Ovary (tissue), 9 donors: ENCODE data around the gene ZDHHC22. TPM values are rescaled to one million over a fixed set of nuclear protein-coding genes. Genes with fewer than 3 reads are reported as not detected.

Source experiments
- DNase-seq, 5 donors: peaks; one replicate each; pipeline ENCODE4 v3.0.0-alpha.2; 2019 to 2020
- H3K27ac ChIP-seq, 2 donors: fragments of 200-600 bp; one replicate each; pipeline versions ENCODE4 v1.5.1 to v1.8.0; 2019 to 2022
- H3K27me3 ChIP-seq: fragments of 200-600 bp; one replicate; pipeline ENCODE4 v1.8.0; 2022
- H3K36me3 ChIP-seq: fragments of 200-600 bp; sonication (generic); one replicate; pipeline ENCODE4 v1.5.1; 2019
- H3K4me1 ChIP-seq: one replicate; pipeline ENCODE4 v1.8.1; 2013; ENCODE audit warnings: mild to moderate bottlenecking, moderate library complexity; ENCODE audit not compliant: insufficient read depth
- H3K4me3 ChIP-seq: fragments of 200-600 bp; sonication (generic); one replicate; pipeline ENCODE4 v1.5.1; 2017
- H3K9me3 ChIP-seq, 2 donors: fragments of 200-600 bp in 1 of 2; sonication (generic) in 1 of 2; one replicate each; pipeline versions ENCODE4 v1.5.1 to v1.8.1; 2013 to 2019; ENCODE audit warnings: mild to moderate bottlenecking in 1 of 2, moderate library complexity in 1 of 2
- CTCF ChIP-seq, 3 donors: fragments of 450-650 bp in 2 of 3; fragments of 200-600 bp in 1 of 3; IDR thresholded peaks; one replicate each; pipeline versions ENCODE4 v1.5.1 to v1.8.0; 2016 to 2022; ENCODE audit warnings: antibody characterized with exemption in 3 of 3, mild to moderate bottlenecking in 1 of 3
- EP300 ChIP-seq: sonication (generic); formaldehyde crosslinking; IDR thresholded peaks from one replicate; pipeline ENCODE4 v1.6.1; 2017; ENCODE audit warnings: antibody characterized with exemption
- POLR2A ChIP-seq: fragments of 450-650 bp; IDR thresholded peaks from one replicate; pipeline ENCODE4 v1.6.1; 2017; ENCODE audit warnings: antibody characterized with exemption, mild to moderate bottlenecking, moderate library complexity
- WGBS, 3 donors: extraction: QIAGEN DNeasy Blood & Tissue Kit in 1 of 3; methylation state at CpG; one replicate each; pipeline versions ENCODE4 v1.1.5 to v1.1.7; 2013 to 2017; 5-methylcytosine and 5-hydroxymethylcytosine counted together
- intact Hi-C, 4 donors: fragments of 100-400 bp; cut with DNase I; formaldehyde crosslinking; loops; one replicate each; pipeline versions ENCODE4 v1.11.0 to v1.15.1; 2022 to 2023
- polyA plus RNA-seq, 2 donors: library from polyadenylated mRNA; stranded (reverse); fragments of 200-250 nt in 1 of 2; fragments of 350-450 nt in 1 of 2; fragmentation: Illumina TruSeq in 1 of 2; extraction: RNeasy Lipid Tissue Mini Kit (QIAGEN cat#74804) in 1 of 2; gene quantifications; one replicate each; pipeline ENCODE4 v1.2.3, GENCODE V29; 2013 to 2014
- total RNA-seq, 7 donors: library from RNA; depleted of rRNA in 2 of 7; stranded (reverse); fragments of >200 nt in 2 of 7; fragmentation: NEBNext Ultra II Directional in 3 of 7; extraction: Animal tissue kit (Norgen Biotek cat#: 25700) in 3 of 7; gene quantifications; one replicate each; pipeline versions ENCODE4 v1.1.0 to v1.2.4, GENCODE V29; 2016 to 2023
- donor health status: DM: no; HTN: no; CAD: no; lungs with moderate emphysema.
- donor health status: DM: no; HTN: no; CAD: no.
- donor health status: Bipolar disorder and iron deficiency.
- donor health status: DM: yes; HTN: yes; CAD: no.
- donor health status: DM: no; HTN: no; CAD: no.
- donor health status: DM: yes; HTN: yes; CAD: no.

The ZDHHC22 gene
- total and polyA plus RNA-seq, 9 donors = 0.02 TPM; not detected in 8

- WGBS, 3 donors = 44 to 50% (median 50%) methylated on average over 9 of the region's 9 CpGs
- Histone ChIP-seq H3K4me3 (no peak overlapping the region), H3K27me3 (no peaks in the 10 kb centered on the region), H3K36me3 (no peaks in the 10 kb centered on the region), H3K27ac (peak overlapping the region in 1 of 2 donors; percentile 26), H3K4me1 (no peaks in the 10 kb centered on the region), H3K9me3 (no peaks in the 10 kb centered on the region)
- DNase-seq = peak in 3 of 5 donors; percentile 28 to 64 (median 48)
- TF ChIP-seq EP300 (no peak), POLR2A (no peak), CTCF (IDR thresholded peaks at IDR 0.05) (no peak)
- intact Hi-C loops = no loop called here
These were observed 20.5 kb downstream of the ZDHHC22 start for GRCh38 chr14:77120771-77121743.

- Histone ChIP-seq H3K4me3 (no peak overlapping the region), H3K4me1 (no peaks in the 10 kb centered on the region), H3K9me3 (no peaks in the 10 kb centered on the region), H3K27ac (no peak overlapping the region), H3K36me3 (no peaks in the 10 kb centered on the region), H3K27me3 (no peaks in the 10 kb centered on the region)
- no peak for DNase-seq
- 92 to 95% (median 94%) methylated on average over 7 of the region's 7 CpGs for WGBS, 3 donors
- no peak for TF ChIP-seq POLR2A
- no peak for TF ChIP-seq CTCF (IDR thresholded peaks at IDR 0.05)
- TF ChIP-seq EP300 = no peak
- intact Hi-C loops = no loop called here
These were observed 21.7 kb downstream of the ZDHHC22 start for GRCh38 chr14:77119851-77120250.

GRCh38 chr14:77116172-77116817, 25.3 kb downstream of the ZDHHC22 start:
- intact Hi-C loops = no loop called here
- 91 to 95% (median 91%) methylated on average over 2 of the region's 2 CpGs for WGBS, 3 donors
- no peaks in the 10 kb centered on the region for H3K27me3 ChIP-seq
- no peak for DNase-seq
- H3K9me3 ChIP-seq = no peaks in the 10 kb centered on the region
- peaks cover 3% of the 10 kb centered on the region for H3K4me1 ChIP-seq
- no peak overlapping the region for H3K27ac ChIP-seq
- no peak for TF ChIP-seq EP300
- no peak for TF ChIP-seq CTCF (IDR thresholded peaks at IDR 0.05)
- TF ChIP-seq POLR2A = no peak
- no peaks in the 10 kb centered on the region for H3K36me3 ChIP-seq
- no peak overlapping the region for H3K4me3 ChIP-seq

GRCh38 chr14:77114609-77115008, 27.0 kb downstream of the ZDHHC22 start:
- Histone ChIP-seq H3K4me1 (peaks cover 3% of the 10 kb centered on the region), H3K9me3 (no peaks in the 10 kb centered on the region), H3K4me3 (no peak overlapping the region), H3K27ac (no peak overlapping the region), H3K27me3 (no peaks in the 10 kb centered on the region), H3K36me3 (no peaks in the 10 kb centered on the region)
- 94 to 98% (median 96%) methylated on average over 4 of the region's 4 CpGs for WGBS, 3 donors
- no peak for DNase-seq
- intact Hi-C loops = no loop called here
- TF ChIP-seq CTCF (IDR thresholded peaks at IDR 0.05) (no peak), POLR2A (no peak), EP300 (no peak)
